Type B pancreatic cell (in vitro differentiated cells): ENCODE results near the gene PATE3. TPM values are rescaled to one million over a fixed set of nuclear protein-coding genes. Genes with fewer than 3 reads are reported as not detected.

Source experiments
- DNase-seq: peaks from one replicate; pipeline ENCODE4 v3.0.0; 2021; ENCODE audit warnings: mixed read lengths; ENCODE audit not compliant: unreplicated experiment; ENCODE audit errors: extremely low spot score
- H3K27ac Mint-ChIP-seq: 2 replicates; pipeline ENCODE4 v1.8.0; 2021; ENCODE audit warnings: mild to moderate bottlenecking, mixed read lengths
- H3K27me3 Mint-ChIP-seq: 2 replicates; pipeline ENCODE4 v1.8.0; 2021; ENCODE audit warnings: mixed read lengths
- H3K36me3 Mint-ChIP-seq: 2 replicates; pipeline ENCODE4 v1.8.0; 2021; ENCODE audit warnings: mixed read lengths
- H3K4me1 Mint-ChIP-seq: one replicate; pipeline ENCODE4 v1.8.0; 2021; ENCODE audit warnings: mixed read lengths; ENCODE audit not compliant: unreplicated experiment
- H3K4me3 Mint-ChIP-seq: 2 replicates; pipeline ENCODE4 v1.8.0; 2021; ENCODE audit warnings: mild to moderate bottlenecking, mixed read lengths
- H3K9me3 Mint-ChIP-seq: 2 replicates; pipeline ENCODE4 v1.8.0; 2021; ENCODE audit warnings: mixed read lengths
- long read RNA-seq: library from polyadenylated mRNA; unstranded; transcript quantifications from one replicate; pipeline ENCODE4 v2.0.0, GENCODE V29; 2020
- total RNA-seq: library from RNA; stranded (reverse); gene quantifications from 2 replicates; pipeline ENCODE4 v1.2.1, GENCODE V29; 2021; ENCODE audit warnings: low replicate concordance
- TF ChIP-seq, protein P1 (sequence below): fragments of 200-600 bp; sonication (generic); conservative IDR thresholded peaks from 2 replicates; pipeline ENCODE4 v1.5.0; 2021; ENCODE audit warnings: antibody characterized with exemption, mild to moderate bottlenecking

The PATE3 gene, protein sequence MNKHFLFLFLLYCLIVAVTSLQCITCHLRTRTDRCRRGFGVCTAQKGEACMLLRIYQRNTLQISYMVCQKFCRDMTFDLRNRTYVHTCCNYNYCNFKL
- not detected in 2 replicates for total RNA-seq
- long read RNA-seq = 0 reads

DNA sequence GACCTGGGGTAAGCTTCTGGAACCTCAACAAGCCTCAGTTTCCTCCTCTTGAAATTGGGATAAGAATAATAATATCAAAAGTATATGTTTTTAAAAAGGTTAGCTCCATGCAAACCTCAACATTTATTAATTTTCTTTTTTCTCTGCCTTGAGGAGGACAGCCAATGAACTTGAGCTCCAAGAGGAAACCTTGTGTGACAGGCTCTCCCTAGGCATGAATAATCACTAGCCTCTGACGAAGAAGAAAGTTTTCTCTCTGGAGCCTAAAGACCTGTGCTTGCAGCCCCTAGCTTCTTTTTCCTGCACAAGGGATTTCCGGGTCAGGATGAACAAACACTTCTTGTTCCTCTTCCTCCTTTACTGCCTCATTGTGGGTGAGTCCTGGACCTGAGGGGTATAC is at the start of gene PATE3:
Gene PATE3 (plus strand): TSS at position 301 of the 400 bp plus-strand sequence. CDS start 25 bp downstream, at position 326.
- Mint-ChIP-seq H3K27ac (no peak within 1 kb of the TSS), H3K4me3 (no peak within 1 kb of the TSS), H3K27me3 (peaks cover 19% of the 10 kb centered on the region), H3K9me3 (peaks cover 4% of the 10 kb centered on the region), H3K4me1 (no peaks in the 10 kb centered on the region), H3K36me3 (no peaks in the 10 kb centered on the region)
- DNase-seq = no peak
- TF ChIP-seq, protein P1, sequence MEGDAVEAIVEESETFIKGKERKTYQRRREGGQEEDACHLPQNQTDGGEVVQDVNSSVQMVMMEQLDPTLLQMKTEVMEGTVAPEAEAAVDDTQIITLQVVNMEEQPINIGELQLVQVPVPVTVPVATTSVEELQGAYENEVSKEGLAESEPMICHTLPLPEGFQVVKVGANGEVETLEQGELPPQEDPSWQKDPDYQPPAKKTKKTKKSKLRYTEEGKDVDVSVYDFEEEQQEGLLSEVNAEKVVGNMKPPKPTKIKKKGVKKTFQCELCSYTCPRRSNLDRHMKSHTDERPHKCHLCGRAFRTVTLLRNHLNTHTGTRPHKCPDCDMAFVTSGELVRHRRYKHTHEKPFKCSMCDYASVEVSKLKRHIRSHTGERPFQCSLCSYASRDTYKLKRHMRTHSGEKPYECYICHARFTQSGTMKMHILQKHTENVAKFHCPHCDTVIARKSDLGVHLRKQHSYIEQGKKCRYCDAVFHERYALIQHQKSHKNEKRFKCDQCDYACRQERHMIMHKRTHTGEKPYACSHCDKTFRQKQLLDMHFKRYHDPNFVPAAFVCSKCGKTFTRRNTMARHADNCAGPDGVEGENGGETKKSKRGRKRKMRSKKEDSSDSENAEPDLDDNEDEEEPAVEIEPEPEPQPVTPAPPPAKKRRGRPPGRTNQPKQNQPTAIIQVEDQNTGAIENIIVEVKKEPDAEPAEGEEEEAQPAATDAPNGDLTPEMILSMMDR = no peak

DNA sequence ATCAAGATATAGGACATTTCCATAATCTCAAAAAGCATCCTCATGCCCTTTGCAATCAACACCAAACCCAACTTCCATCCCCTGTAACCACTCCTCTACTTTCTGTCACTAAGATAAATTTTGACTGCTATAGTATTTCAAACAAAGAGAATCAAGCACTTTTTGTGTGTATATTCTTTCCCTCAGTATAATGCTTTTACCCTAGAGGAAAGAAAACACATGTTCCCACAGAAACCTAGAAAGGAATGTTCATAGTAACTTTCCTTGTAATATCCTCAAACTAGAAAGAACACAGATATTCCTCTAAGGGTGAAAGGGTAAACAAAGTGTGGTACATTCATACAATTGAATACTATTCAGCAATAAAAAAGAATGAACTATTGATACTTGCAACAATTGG is 47.3 kb upstream of the PATE3 start:
- H3K27ac Mint-ChIP-seq = no peak overlapping the region
- H3K4me3 Mint-ChIP-seq = no peak overlapping the region
- peaks cover 10% of the 10 kb centered on the region for H3K27me3 Mint-ChIP-seq
- no peak for DNase-seq
- TF ChIP-seq, protein P1 = no peak
- H3K9me3 Mint-ChIP-seq = no peaks in the 10 kb centered on the region
- no peaks in the 10 kb centered on the region for H3K4me1 Mint-ChIP-seq
- H3K36me3 Mint-ChIP-seq = no peaks in the 10 kb centered on the region

DNA sequence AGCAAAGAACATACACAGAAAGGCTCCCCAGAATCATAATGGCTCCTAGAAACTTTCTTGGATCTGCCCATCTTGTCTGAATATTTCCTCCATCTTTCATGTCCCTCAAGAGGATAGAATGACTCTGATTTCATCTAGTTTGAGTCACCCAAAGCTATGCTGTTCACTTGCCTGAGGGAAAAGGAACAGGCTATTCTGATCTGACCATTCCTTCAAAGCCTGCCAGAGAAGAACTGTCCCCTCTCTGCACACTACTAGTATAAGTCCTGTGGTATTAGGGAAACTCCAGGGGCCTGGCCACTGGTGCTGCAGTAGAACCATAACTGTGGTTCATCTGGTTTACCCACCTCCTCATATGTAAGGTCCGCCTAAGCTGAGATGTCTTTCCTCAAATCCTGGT is 44.2 kb upstream of the PATE3 start:
- Mint-ChIP-seq H3K27me3 (peaks cover 9% of the 10 kb centered on the region), H3K4me3 (no peak overlapping the region), H3K4me1 (no peaks in the 10 kb centered on the region), H3K27ac (no peak overlapping the region), H3K36me3 (no peaks in the 10 kb centered on the region), H3K9me3 (no peaks in the 10 kb centered on the region)
- DNase-seq = no peak
- TF ChIP-seq, protein P1 = no peak

DNA sequence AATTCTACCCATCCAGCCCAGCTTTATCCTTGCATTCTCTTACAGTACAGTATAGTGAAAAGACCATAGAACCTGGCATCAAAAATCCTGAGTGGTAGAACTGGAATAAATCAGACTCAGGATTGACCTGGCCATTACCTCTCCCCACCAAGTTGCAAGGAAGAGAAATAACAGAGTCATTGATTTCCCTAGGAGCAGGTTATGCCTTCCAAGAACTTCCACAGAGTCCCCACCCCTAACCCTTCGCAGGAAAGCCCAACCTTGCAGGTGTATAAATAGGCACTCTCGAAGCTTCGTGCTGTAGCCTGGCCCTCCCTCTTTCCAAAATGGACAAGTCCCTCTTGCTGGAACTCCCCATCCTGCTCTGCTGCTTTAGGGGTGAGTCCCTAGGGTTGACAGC is 41.9 kb upstream of the PATE3 start, which contains the start of gene PATE1:
Gene PATE1 (plus strand): TSS at position 301 of the 400 bp plus-strand sequence. CDS start 26 bp downstream, at position 327.
- TF ChIP-seq, protein P1 = no peak
- H3K4me3 Mint-ChIP-seq = no peak within 1 kb of the TSS
- H3K27me3 Mint-ChIP-seq = peaks cover 21% of the 10 kb centered on the region
- H3K9me3 Mint-ChIP-seq = no peaks in the 10 kb centered on the region
- no peak for DNase-seq
- no peaks in the 10 kb centered on the region for H3K4me1 Mint-ChIP-seq
- H3K27ac Mint-ChIP-seq = no peak within 1 kb of the TSS
- H3K36me3 Mint-ChIP-seq = no peaks in the 10 kb centered on the region

DNA sequence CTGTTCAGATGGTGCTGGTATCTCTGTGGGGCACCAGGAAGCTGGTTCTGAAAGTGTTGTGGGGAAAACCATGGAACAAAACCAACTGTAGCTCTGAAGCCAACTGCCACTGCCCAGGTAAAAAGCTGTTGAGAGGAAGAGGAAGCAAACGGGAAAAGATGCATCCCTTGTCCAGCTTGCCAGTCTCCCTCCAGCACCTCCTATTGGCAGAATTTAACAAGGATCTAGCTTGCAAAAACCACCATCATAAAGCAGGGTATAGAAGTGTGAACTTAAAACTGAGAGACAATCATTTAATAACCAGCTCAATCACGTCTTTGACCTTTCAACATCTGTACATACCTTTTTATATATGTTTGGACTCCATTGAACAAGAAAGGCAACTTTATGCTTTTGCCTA is 37.3 kb upstream of the PATE3 start:
- Mint-ChIP-seq H3K36me3 (no peaks in the 10 kb centered on the region), H3K4me1 (no peaks in the 10 kb centered on the region), H3K27me3 (peaks cover 26% of the 10 kb centered on the region), H3K9me3 (no peaks in the 10 kb centered on the region), H3K27ac (no peak overlapping the region), H3K4me3 (no peak overlapping the region)
- DNase-seq = no peak
- TF ChIP-seq, protein P1 = no peak
